Measurements from ENCODE around the gene ADAMTS14.

DNA sequence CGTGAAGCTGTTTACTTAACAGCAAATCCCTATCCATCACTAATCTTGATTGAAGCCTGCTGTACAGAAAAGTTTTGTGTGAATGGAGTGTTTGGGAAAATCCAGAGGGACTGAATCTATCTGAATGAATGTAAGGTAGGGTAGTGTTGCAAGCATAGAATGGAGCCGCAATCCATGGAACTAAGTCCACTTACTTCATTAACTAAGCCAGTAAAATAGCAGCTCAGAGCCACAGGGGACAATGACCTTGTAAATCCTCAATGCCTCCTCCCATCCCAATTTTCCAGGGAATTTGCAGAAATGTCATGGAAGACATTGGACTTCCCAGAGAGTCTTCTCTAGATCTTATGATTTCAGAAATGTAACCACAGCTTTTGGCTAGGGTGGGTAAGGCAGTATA is 97.7 kb downstream of the ADAMTS14 start:
- TF ChIP-seq, protein P1, sequence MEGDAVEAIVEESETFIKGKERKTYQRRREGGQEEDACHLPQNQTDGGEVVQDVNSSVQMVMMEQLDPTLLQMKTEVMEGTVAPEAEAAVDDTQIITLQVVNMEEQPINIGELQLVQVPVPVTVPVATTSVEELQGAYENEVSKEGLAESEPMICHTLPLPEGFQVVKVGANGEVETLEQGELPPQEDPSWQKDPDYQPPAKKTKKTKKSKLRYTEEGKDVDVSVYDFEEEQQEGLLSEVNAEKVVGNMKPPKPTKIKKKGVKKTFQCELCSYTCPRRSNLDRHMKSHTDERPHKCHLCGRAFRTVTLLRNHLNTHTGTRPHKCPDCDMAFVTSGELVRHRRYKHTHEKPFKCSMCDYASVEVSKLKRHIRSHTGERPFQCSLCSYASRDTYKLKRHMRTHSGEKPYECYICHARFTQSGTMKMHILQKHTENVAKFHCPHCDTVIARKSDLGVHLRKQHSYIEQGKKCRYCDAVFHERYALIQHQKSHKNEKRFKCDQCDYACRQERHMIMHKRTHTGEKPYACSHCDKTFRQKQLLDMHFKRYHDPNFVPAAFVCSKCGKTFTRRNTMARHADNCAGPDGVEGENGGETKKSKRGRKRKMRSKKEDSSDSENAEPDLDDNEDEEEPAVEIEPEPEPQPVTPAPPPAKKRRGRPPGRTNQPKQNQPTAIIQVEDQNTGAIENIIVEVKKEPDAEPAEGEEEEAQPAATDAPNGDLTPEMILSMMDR (IDR thresholded peaks at IDR 0.05; ENCODE audit: insufficient read depth, low read depth, low read length), result no peak
- no peak for TF ChIP-seq EZH2 (IDR thresholded peaks at IDR 0.05; ENCODE audit: insufficient read depth, low read length)

Measured in astrocyte (in vitro differentiated cells and primary cell).